ENCODE results near the gene SLC12A5. TPM values are rescaled to one million over a fixed set of nuclear protein-coding genes. Genes with fewer than 3 reads are reported as not detected.

SLC12A5 gene
- total RNA-seq, 1 experiment from 2014 or later = 7.2 TPM

GRCh38 chr20:46108435-46108841 lies 79.4 kb downstream of the SLC12A5 start (continued):
- no peak for TF ChIP-seq ZNF396 (CRISPR knock-in tag; IDR thresholded peaks at IDR 0.05; ENCODE audit: borderline replicate concordance)
- no peak for TF ChIP-seq FOXK1 (CRISPR knock-in tag; IDR thresholded peaks at IDR 0.05)
- TF ChIP-seq NFE2L1 (CRISPR knock-in tag; IDR thresholded peaks at IDR 0.05) = no peak
- TF ChIP-seq MLX (CRISPR knock-in tag; IDR thresholded peaks at IDR 0.05) = no peak

- POLR2A ChIA-PET = no interaction called here
- Mint-ChIP-seq H3K27ac (no peak overlapping the region), H3K9me3 (no peaks in the 10 kb centered on the region), H3K27me3 (ENCODE audit: low read depth) (peaks cover 32% of the 10 kb centered on the region), H3K36me3 (no peaks in the 10 kb centered on the region), H3K4me3 (no peak overlapping the region), H3K4me1 (no peaks in the 10 kb centered on the region)
- DNase-seq (ENCODE audit: low spot score) (no peak), ATAC-seq (no peak)
- TF ChIP-seq HMGA2 (CRISPR knock-in tag; IDR thresholded peaks at IDR 0.05) = no peak
- CTCF ChIA-PET = interaction anchor here (1.1 to 1.9 kb wide), 2 partner anchors 9 to 86 kb away, joined by 3 to 6 read pairs; no protein-coding TSS in a partner anchor
Observed at GRCh38 chr20:46108976-46109375, 80.0 kb downstream of the SLC12A5 start.

Other genes with a start within 250 kb of the SLC12A5 start
- not detected in 3 replicates for gene WFDC3, start 237.3 kb upstream of the SLC12A5 start, total RNA-seq (2021)
- gene DNTTIP1, start 237.3 kb upstream of the SLC12A5 start, total RNA-seq (2021) = 34.2 to 35.7 TPM (median 35.1 TPM) in 3 replicates
- 249 to 251 TPM (median 249 TPM) in 3 replicates for gene UBE2C, start 216.6 kb upstream of the SLC12A5 start, total RNA-seq (2021)
- 2.7 to 3.6 TPM (median 3.0 TPM) in 3 replicates for gene TNNC2, start 201.9 kb upstream of the SLC12A5 start, total RNA-seq (2021)
- 17.9 to 23.1 TPM (median 21.7 TPM) in 3 replicates for gene SNX21, start 195.4 kb upstream of the SLC12A5 start, total RNA-seq (2021)
- gene ACOT8, start 171.8 kb upstream of the SLC12A5 start, total RNA-seq (2021) = 38.1 to 41.1 TPM (median 39.4 TPM) in 3 replicates
- gene ZSWIM3, start 171.6 kb upstream of the SLC12A5 start, total RNA-seq (2021) = 3.4 to 5.4 TPM (median 4.7 TPM) in 3 replicates
- 15.2 to 17.4 TPM (median 17.0 TPM) in 3 replicates for gene ZSWIM1, start 148.0 kb upstream of the SLC12A5 start, total RNA-seq (2021)
- gene SPATA25, start 141.6 kb upstream of the SLC12A5 start, total RNA-seq (2021) = 3.3 to 4.5 TPM (median 3.7 TPM) in 3 replicates
- gene NEURL2, start 138.0 kb upstream of the SLC12A5 start, total RNA-seq (2021) = 6.1 to 8.3 TPM (median 6.6 TPM) in 3 replicates
- 44.2 to 48.3 TPM (median 47.2 TPM) in 3 replicates for gene CTSA, start 137.9 kb upstream of the SLC12A5 start, total RNA-seq (2021)
- 109 to 135 TPM (median 133 TPM) in 3 replicates for gene PLTP, start 117.1 kb upstream of the SLC12A5 start, total RNA-seq (2021)
- gene PCIF1, start 94.5 kb upstream of the SLC12A5 start, total RNA-seq (2021) = 37.7 to 42.2 TPM (median 39.4 TPM) in 3 replicates
- gene ZNF335, start 57.0 kb upstream of the SLC12A5 start, total RNA-seq (2021) = 16.3 to 20.0 TPM (median 16.4 TPM) in 3 replicates
- gene MMP9, start 20.3 kb upstream of the SLC12A5 start, total RNA-seq (2021) = 5.8 to 7.1 TPM (median 5.8 TPM) in 3 replicates
- 16.5 to 20.5 TPM (median 16.5 TPM) in 3 replicates for gene NCOA5, start 60.7 kb downstream of the SLC12A5 start, total RNA-seq (2021)
- gene CD40, start 89.1 kb downstream of the SLC12A5 start, total RNA-seq (2021) = 12.9 to 15.3 TPM (median 14.8 TPM) in 3 replicates